NCI-H2029 (cell line): ENCODE results near the gene XKRX.

Experiments
- DNase-seq: peaks from one replicate; lab custom pipeline; 2025; lab: John Stamatoyannopoulos, UW

The XKRX gene

DNA sequence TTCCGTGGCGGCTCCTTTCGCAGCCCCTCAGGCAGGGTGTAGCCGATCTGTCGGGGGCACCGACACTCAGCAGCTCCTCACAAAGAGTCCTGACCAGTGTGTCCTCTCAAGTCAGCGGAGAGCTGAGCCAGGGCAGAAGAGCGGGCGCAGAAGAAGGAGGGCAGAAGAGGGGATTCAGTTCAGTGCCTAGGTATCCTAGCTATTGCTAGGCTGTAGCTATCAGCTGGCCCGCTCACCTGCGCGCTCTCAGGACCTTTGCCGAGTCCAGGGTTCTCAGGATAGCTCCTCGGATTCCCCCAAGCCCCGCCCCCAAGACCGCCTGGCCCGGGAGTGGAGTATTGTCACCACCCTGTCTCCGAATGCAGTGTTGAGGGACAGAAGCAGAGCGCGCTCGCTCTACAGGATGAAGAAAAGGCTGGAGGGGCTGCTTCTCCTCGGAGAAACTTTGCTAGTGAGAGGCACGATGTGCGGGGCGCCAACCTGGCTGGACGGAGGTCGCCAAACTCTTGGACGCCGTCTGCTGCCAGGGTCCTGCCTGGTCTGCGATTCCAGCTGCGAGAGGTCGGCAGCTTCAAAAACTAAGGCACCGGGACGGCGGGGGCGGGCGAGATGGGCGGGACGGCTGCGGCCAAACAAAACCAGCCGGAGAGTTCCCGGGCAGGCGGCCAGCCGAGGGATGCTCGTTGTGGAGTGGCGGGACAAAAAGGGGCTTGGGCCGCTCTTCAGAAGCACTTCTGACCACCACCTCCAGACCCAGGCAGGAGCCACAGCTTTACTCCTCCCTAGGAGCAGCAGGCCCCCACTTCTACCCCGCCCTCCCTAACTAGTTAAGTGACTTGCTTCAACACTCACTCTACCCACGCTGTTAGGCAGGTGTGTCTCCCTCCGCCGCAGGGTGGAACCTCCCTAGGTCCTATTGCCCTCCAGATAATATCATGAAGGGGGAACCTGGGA lies at the start of gene XKRX:
TSS of gene XKRX (minus strand) at position 258 of the 954 bp plus-strand sequence. CDS start 613 bp downstream, outside the sequence.
- DNase-seq, result peak; percentile 18

DNA sequence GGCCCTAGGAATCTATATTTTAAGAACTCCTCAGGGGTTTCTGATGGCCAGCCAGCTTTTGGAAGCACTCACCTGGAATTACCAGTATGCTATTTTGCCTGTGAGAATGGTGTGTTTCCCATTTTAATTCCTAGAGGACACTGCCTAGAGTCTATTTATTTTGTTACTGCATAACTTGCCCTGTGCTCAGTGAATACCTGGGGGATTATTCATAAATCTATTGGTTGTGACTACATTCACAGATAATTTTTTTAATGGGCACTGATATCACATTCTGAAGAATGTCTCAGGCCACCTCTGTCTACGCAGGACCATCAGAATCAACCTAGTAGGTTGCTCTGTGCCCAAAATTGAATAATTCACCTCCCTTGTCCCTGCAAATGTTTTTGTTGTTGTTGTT lies 47.5 kb upstream of the XKRX start:
- no peak for DNase-seq

DNA sequence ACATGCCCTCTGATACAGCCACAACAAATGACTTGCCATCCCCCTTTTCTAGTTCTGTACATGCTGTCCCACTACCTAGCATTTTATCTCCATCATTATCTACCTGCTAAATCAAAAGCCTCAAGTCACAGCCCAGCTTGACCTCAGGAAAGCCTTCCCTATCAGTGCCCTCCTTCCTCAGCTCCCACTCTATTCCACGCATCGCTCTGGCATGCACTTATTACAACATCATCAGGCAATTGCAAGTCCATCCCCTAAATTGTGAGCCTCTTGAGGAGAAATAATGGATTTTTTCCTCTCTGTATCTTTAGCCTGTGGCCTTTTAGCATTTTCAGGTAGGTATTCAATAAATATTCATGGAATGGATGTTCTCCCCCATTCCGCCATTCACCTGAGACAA lies 46.5 kb upstream of the XKRX start:
- DNase-seq, result no peak

DNA sequence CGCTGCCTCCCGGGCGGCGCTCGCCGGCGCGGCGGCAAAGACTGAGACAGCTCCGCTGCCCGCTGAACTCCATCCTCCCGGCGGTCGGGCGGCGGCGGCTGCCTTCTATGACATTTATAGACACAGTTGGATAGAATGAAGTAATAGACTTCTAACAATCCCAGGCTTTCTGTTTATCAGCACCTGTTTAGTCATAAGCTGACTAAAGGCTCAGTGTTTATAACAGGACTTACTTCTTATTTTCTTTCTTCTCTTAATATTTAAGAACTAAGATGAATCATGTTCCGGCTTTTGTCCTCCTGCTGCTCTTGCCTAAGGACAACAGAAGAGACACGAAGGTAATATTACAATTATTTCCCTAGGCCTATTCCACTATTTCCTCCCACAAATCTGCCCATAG lies 44.7 kb upstream of the XKRX start:
- no peak for DNase-seq

DNA sequence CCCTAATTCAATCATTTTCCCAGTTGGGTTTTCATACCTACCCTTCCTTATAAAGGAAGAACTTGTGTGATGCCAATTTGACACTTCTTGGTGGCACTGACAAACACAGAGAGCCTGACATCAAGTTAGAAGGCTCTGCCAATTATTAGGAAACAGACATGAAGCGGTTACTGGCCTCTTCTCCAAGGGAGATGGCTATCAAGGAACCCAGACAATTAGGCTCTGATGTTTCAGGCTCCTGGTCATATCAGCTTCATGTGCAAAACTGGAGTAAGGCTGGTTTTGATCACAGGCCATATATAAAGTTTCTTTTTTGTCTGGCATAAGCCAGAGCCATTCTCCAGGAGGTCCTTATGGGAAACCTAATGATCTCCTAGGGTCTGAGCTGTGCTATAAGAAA lies 41.2 kb upstream of the XKRX start:
- DNase-seq, result no peak

DNA sequence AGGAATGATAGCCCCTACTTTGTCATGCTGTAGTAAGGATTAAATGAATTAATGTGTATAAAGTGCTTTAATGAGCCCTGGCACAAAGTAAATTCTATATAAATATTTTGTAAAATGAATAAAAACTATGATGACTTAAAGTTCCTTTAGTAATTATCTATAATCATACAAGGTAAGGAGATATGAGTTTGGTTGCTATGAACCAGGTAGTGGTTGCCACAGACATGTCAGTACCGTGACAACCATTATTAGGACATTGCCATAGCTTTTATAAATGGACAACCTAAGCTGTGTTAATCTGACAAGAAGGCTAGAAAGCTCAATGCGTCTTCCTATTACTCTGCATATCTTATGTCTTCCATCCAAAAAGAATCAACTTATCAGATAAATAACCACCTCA lies 40.7 kb upstream of the XKRX start, which contains the start of gene ARL13A:
TSS of gene ARL13A (plus strand) at position 301 of the 400 bp plus-strand sequence. CDS start 3,982 bp downstream, outside the sequence.
- no peak for DNase-seq

DNA sequence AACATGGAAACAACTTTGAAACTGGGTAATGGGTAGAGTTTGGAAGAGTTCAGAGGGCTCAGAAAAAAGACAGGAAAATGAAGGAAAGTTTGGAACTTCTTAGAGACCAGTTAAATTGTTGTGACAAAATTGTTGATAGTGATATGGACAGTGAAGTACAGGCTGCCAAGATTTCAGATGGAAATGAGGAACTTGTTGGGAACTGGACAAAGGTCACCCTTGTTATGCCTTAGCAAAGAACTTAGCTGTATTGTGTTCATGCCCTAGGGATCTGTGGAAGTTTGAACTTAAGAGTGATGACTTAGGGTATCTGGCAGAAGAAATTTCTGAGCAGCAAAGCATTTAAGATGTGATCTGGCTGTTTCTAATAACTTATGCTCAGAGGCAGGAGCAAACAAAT lies 35.6 kb upstream of the XKRX start:
- DNase-seq, result no peak

DNA sequence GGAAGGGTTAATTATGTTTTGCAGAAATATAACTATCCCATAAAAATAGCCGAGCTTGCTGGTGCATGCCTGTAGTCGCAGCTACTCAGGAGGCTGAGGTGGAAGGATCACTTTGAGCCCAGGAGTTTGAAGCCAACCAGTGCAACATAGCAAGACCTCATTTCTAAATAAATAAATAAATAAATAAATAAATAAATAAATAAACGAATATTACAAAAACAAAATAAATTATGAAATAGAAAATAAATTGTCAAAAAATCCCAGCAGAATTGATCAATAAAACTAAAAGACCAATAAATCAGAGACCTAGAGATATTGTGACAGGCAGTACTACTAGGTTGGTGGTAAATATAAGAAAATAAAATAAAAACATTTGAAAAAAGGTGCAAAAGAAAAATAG lies 34.1 kb upstream of the XKRX start:
- no peak for DNase-seq

DNA sequence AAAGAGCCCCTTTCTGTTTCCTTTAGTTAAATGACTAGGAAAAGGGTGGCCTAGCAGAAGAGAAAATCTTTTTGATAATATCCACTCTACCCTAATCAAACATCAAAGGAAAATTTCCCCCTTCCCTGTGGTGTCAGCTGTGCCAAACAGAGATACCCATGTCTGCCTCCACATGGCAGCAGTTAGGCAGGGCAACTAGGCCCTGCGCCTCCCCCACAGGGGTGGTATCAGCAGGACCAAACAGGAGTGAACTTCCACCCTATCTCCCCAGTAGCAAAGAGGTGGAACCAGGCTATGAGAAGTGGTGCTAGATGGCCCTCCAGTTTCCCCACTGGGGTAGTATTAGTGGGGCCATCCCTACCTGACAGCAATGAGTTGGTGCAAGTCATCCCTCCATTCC lies 19.8 kb upstream of the XKRX start:
- DNase-seq, result no peak

DNA sequence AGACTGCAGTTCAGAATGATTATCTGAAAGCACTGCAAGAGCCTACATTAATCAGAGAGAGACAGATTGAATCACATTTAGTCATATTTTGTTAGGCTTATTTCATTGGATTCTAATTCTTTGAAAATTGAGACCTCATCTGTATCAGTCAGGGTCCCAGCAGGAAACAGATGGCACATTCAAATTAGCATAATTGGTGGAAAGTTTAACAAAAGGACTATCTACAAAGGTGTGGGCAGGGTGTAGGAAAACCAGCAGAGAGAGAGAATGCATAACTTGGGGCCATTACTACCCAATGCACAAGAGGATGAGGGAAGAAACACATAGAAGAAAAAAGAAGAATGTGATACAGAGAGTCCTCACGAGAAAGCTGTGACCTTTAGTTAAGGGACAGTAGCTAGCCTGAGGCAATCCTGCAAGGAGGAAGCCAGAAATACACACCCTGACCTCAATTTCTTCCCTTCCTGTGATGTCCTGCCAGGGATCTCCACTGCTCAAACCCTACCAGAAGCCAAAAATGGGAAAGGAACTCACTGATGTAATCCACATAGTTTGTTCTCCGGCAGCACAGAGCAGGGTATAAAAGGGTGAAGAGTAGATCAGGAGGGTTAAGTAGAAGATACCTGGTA lies 17.7 kb upstream of the XKRX start:
- no peak for DNase-seq

DNA sequence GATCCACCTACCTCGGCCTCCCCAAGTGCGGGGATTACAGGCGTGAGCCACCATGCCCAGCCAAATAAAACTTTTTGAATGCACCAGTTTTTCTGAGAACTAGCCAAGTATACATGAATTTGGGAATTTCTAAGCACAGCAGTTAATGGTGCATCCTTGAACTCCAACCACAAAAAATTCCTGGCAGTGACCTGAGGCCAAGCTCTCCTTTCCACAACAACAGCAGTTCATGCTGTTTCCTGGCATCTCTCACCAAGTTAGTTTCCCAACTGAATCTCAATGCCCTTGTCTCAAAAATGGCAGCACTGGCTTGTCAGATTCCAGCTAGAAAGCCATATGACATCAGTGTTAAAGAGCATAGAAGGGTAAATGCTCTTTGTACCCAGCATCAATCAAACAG lies 15.9 kb upstream of the XKRX start:
- DNase-seq, result no peak

DNA sequence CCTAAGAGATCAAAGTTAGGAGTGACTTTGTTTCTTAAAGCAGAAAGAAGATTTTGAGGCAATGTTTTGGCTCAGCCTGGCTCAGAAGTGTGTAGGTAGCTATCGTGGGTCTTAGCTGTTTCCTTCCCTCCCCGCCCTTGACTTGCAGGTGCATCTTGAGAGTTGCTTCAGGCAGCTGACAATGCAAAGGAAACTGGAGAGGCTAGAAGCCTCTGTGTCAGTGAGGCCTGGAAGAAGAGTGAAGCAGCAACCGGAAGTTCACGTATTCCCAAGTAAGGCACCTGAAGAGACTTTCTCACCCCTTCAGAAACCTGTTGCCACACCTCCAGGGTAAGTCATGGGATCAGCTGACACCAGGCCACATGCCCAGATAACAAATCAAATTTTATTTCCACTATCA lies 10.6 kb upstream of the XKRX start:
- no peak for DNase-seq

DNA sequence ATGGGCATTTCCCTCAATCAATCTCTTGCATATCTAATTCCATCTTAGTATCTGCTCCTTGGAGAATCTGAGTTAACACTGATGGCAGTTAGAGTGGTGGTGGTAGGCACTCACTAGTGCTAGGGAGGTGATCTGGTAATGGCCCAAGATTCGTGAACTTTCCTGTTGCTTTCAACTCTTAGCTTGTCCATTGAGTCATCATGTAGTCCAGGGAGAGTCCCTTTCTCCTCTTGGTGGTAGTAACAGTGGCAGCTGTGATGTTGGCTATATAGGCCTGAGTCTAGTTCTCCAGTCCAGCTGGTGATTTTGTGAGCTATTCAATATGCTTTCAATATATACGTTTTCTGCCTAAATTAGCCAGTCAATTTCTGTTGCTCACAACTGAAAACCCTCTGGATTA lies 7.0 kb upstream of the XKRX start:
- DNase-seq, result no peak

DNA sequence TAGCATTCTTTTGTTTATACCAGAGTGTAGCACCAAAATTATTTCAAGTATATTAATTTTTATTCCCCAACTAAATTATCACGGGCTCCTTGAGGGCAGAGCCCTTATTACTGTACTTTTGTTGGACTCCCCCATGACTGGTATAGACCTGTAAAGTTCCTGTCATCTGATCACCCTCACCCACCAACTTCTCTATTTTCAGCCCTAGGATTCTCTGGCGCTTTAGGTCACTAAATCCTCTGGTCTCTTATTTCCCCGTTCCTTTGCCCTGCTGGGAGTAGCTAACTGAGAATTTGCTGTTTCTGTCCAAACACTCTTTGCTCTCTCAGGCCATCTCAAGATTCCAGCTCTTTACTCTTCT lies 3.2 kb upstream of the XKRX start:
- DNase-seq, result no peak

DNA sequence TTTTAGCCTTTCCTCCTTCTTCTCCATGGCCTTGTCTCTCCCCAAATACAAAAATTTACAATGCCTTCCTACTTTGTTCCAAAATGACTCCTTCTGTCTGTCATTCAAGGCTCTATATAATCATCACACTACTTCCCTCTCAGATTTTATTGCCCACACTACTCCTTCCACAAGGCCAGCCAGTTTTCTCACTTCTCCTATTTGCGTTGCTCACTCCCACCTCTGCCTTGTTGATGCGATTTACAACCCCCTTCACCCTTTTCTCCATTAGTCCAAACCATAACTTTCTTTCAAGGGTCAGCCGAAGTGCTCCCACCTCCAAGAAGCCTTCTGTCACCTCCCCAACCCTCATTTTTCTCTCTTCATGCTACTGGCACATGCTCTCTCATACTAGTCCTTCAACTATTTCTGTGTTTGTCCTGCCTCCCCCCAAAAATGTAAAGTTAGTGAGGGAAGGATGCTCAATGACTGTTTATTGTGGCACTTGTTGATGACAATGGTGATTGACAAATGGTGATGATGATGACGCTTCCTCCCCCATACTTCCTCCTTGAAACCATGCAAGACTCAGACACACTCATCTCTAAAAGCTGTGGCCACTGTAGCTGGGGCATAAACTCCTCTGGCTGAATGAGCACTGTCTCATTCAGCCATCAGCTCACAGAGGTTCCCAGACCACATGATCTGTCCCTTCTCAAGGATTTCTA lies 2.7 kb upstream of the XKRX start:
- no peak for DNase-seq

DNA sequence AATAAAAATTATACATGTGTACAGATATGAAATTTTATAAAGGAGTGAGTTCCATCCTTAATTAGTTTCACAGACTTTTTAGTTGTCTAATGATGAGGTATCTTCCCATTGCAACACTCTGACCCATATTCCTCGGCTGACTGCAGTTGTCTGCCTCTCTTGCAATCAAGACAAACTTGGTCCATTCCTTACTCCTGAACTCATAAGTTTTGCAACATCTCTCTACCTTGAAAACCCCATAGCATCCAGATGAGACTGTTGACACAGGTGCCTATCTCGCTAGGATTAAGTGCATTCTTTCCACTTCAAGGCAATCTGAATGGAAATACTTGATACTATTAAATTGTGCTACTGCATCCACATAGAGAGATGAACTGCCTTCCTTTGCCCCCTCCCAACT lies 2.3 kb downstream of the XKRX start:
- DNase-seq, result no peak

DNA sequence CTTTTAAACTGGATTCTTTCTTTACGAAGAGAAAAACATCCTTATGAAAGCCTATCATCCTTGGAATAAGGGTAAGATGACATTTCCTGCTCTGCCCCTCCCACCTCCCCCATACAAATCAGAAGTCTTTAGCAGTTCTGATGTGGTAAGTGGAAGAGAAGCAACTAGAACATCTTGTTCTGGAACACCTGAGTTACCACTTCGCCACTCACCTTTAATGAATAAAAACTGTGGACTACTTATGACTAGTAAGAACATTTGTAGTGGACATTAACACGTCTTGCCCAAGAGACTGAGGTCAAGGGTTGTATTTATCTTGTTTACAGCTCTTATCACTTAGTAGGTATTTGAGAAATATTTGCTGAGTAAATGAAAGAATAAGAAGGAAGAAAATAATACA lies 4.3 kb downstream of the XKRX start:
- no peak for DNase-seq

DNA sequence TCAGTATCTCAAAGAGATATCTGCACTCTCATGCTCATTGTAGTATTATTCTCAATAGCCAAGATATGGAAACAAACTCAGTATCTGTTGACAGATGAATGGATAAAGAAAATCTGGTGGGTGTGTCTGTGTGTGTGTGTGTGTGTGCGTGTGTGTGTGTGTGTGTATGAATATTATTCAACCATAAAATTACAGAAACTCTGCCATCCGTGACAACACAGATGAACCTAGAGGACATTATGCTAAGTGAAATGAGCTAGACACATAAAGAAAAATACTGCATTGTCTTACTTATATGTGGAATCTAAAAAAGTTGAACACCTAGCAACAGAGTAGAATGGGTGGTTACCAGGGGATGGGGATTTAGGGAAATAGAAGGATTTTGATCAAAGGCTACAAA lies 13.2 kb downstream of the XKRX start:
- DNase-seq, result no peak

DNA sequence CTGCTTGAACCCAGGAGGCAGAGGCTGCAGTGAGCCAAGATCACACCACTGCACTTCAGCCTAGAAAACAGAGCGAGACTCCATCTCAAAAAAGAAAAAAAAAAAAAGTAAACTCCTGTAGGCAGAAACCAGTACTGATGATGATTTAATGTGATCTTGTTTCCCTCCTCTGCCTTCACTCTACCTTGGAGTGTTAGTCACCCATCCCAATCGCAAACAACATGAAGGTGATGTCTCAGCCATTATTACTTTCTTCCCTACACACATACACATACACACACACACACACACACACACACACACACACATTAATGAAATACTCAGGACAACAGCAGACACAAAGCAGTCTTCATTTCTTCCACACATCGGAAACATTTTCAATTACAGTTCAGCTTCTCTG lies 15.6 kb downstream of the XKRX start:
- DNase-seq, result no peak

DNA sequence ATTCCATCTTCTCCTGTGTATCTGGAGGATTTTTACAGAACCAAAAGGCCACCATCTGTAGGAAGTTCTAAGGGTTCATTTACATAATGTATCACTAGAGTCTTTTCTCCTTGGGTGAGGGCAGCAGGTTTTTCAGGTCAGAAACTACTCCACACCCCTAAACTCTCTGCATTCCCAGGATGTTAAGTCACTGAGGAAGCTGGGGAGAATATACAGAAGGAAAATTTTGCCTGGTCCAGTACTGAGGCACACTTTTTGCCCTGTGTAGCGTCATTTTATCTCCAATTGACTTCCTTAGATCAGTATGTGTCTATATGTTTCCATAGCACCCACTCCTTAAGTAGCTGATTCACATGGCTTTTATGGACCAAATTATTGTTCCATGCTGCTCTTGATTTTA lies 17.0 kb downstream of the XKRX start:
- DNase-seq, result no peak

DNA sequence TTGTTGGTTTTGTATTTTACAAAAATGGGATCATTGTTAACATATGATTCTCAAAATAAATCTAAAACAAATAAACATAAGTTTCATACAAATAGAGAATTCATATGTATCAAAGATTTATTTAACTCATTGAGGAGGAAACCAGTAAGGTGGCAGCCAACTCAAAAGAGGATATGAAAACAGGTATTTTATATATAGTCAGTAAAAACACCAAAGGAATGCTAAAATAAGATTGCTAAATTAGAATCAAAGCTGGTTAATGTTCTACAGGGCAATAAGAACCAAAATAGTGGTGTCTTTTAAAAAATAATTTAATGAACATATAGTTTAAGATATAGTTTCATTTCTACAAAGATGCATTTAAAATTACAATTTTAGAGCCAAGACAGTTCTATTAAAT lies 23.1 kb downstream of the XKRX start:
- DNase-seq, result no peak

DNA sequence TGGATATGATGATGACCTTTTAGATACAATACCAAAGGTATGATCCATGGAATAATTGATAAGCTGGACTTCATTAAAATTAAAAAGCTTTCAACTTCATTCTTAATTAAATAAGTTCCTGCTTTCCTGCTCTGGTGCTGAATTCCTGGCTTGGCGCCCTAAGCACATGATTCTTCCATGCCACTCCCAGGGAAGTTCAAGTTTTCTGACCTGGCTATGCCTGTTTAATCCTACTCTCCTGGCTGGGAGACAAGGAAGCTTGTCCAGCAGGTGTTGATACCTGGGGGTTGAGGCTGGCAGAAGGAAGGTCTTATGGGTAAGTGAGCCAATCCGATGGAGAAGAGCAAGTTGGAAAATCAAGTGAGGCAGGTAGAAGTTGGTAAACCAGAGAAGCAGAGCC lies 24.3 kb downstream of the XKRX start:
- no peak for DNase-seq
